ENCODE results near the gene TBC1D21. TPM values are rescaled to one million over a fixed set of nuclear protein-coding genes. Genes with fewer than 3 reads are reported as not detected.

Gene TBC1D21
- total and polyA plus RNA-seq, 5 donors from 2014 or later: not detected

DNA sequence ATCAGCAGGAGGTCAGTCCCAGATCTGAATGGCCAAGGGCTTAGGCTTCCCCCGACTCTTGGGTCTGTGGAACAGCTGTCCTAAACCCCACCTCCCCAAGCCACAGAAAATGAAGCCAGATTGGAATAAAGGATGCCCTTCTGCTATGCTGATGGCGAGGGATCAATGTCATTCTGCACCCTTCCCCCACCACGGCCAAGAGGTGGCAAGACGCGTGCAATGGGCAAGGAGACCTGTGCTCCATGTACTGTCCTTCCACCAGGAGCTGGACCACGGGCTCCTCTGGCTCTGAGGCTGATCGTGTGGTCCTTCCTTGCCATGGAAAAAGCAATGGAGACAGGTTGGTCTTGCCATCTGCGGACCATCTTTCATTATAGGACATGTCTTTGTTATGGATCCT is 32.6 kb upstream of the TBC1D21 start:
- Histone ChIP-seq H3K4me1 (ENCODE audit: control insufficient read depth, insufficient read depth, low read length, poor library complexity, severe bottlenecking) (no peaks in the 10 kb centered on the region), H3K4me3 (ENCODE audit: low read depth, low read length) (no peak overlapping the region), H3K27ac (ENCODE audit: insufficient read depth, low read length, poor library complexity, severe bottlenecking) (no peak overlapping the region), H3K27me3 (ENCODE audit: control insufficient read depth, insufficient read depth, low read length) (peaks cover 3% of the 10 kb centered on the region), H3K9me3 (ENCODE audit: control insufficient read depth in 2 of 2, low read length in 2 of 2) (no peaks in the 10 kb centered on the region), H3K36me3 (ENCODE audit: control insufficient read depth, insufficient read depth, low read length) (no peaks in the 10 kb centered on the region)
- Mint-ChIP-seq H3K27ac (no peak overlapping the region), H3K9me3 (peaks cover 0 to 3% (median 0%) of the 10 kb centered on the region in 7 donors), H3K36me3 (no peaks in the 10 kb centered on the region), H3K4me1 (no peaks in the 10 kb centered on the region), H3K27me3 (peaks cover 17% of the 10 kb centered on the region), H3K4me3 (no peak overlapping the region)
- ATAC-seq (ENCODE audit: low read depth in 2 of 2) (no peak), DNase-seq (no peak)

DNA sequence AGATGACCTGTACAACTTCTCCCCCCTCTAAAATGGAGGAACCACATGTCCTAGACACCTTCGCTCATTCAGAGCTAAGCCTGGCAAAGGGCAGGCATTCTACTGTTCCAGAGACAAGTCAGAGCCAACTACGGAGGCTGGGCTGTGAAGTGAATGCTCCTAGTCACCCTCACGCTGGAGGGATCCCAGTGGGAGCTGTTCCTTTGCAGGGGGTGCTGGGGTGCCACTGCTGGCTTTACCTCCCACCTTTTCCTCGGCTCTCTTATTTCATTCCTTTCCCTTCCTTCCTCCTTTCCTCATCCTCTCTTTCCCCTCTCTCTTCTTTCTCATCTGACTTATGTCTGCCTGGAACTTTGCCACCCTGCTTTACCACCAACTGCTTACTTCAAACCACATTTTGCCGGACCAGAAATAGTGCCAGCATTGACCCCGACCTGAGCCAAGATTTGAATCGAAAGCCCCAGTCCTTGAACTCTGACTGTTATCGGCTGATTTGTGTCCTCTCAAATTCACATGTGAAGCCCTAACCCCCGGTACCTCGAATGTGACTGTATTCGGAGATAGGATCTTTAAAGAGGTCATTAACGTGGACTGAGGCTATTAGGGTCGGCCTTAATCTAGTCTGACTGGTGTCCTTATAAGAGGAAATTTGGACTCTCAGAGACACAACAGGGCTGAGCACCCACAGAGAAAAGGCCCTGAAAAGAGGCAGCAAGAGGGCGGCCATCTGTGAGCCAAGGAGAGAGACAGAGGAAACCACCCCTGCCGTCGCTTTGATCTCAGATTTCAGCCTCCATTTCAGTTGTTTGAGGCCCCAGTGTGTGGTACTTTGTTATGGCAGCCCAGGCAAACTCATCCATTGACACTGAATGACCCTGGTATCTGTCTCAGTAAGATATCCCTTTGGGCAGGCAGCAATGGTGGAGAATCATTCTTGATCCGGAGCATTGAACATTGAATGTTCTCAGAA is 31.3 kb upstream of the TBC1D21 start:
- Histone ChIP-seq H3K27me3 (ENCODE audit: control insufficient read depth, insufficient read depth, low read length) (peaks cover 3% of the 10 kb centered on the region), H3K4me3 (ENCODE audit: low read depth, low read length) (no peak overlapping the region), H3K27ac (ENCODE audit: insufficient read depth, low read length, poor library complexity, severe bottlenecking) (no peak overlapping the region), H3K36me3 (ENCODE audit: control insufficient read depth, insufficient read depth, low read length) (no peaks in the 10 kb centered on the region), H3K4me1 (ENCODE audit: control insufficient read depth, insufficient read depth, low read length, poor library complexity, severe bottlenecking) (no peaks in the 10 kb centered on the region), H3K9me3 (ENCODE audit: control insufficient read depth in 2 of 2, low read length in 2 of 2) (no peaks in the 10 kb centered on the region)
- Mint-ChIP-seq H3K4me1 (no peaks in the 10 kb centered on the region), H3K4me3 (no peak overlapping the region), H3K27ac (no peak overlapping the region), H3K27me3 (peaks cover 16% of the 10 kb centered on the region), H3K36me3 (no peaks in the 10 kb centered on the region), H3K9me3 (peaks cover 0 to 3% (median 0%) of the 10 kb centered on the region in 7 donors)
- no peak for ATAC-seq (ENCODE audit: low read depth in 2 of 2)
- DNase-seq: no peak

DNA sequence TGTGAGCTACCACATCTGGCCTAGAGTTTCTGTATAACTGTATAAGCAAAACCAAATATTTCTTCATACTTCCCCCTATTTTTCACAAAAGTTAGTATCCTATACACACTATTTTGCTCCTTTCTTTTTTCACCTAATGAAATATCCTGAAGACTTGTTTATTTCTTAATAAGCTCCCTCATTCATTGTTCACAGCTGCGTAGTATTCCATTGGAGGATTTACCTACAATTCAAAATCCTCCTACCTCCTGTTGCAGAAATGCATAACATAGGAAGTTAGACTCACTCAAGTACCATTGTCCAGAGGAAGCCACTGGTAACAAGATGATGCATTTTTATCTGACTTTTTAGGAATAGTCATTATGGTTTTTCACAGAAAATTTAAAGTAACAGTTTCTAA is 29.6 kb upstream of the TBC1D21 start:
- Mint-ChIP-seq H3K36me3 (no peaks in the 10 kb centered on the region), H3K27me3 (peaks cover 16% of the 10 kb centered on the region), H3K9me3 (peaks cover 0 to 3% (median 0%) of the 10 kb centered on the region in 7 donors), H3K4me3 (no peak overlapping the region), H3K27ac (no peak overlapping the region), H3K4me1 (no peaks in the 10 kb centered on the region)
- H3K27me3 ChIP-seq (ENCODE audit: control insufficient read depth, insufficient read depth, low read length): peaks cover 3% of the 10 kb centered on the region
- DNase-seq (no peak), ATAC-seq (ENCODE audit: low read depth in 2 of 2) (no peak)
- no peak overlapping the region for H3K4me3 ChIP-seq (ENCODE audit: low read depth, low read length)
- H3K27ac ChIP-seq (ENCODE audit: insufficient read depth, low read length, poor library complexity, severe bottlenecking): no peak overlapping the region
- H3K9me3 ChIP-seq (ENCODE audit: control insufficient read depth in 2 of 2, low read length in 2 of 2): no peaks in the 10 kb centered on the region
- no peaks in the 10 kb centered on the region for H3K36me3 ChIP-seq (ENCODE audit: control insufficient read depth, insufficient read depth, low read length)
- no peaks in the 10 kb centered on the region for H3K4me1 ChIP-seq (ENCODE audit: control insufficient read depth, insufficient read depth, low read length, poor library complexity, severe bottlenecking)

DNA sequence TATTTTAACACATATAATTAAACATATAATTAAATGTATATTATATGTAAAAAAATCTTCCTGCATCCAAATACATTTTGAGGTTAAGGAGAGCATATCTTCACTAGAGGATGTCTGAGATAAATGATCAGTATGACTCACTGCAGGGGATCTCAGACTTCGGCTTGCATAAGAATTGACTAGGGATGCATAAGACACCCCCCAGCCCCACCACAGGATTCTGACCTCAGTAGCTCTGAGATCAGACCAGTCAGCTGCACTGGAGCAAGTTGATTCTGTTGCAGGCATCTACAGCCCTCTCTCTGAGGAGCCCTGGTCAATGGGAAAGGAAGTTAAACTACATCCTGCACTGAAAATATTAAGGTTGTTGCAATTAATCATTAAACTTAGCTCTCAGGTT is 29.0 kb upstream of the TBC1D21 start:
- Mint-ChIP-seq H3K36me3 (no peaks in the 10 kb centered on the region), H3K4me1 (no peaks in the 10 kb centered on the region), H3K4me3 (no peak overlapping the region), H3K27me3 (peaks cover 11% of the 10 kb centered on the region), H3K27ac (no peak overlapping the region), H3K9me3 (peaks cover 0 to 3% (median 0%) of the 10 kb centered on the region in 7 donors)
- Histone ChIP-seq H3K9me3 (ENCODE audit: control insufficient read depth in 2 of 2, low read length in 2 of 2) (no peaks in the 10 kb centered on the region), H3K4me3 (ENCODE audit: low read depth, low read length) (no peak overlapping the region), H3K36me3 (ENCODE audit: control insufficient read depth, insufficient read depth, low read length) (no peaks in the 10 kb centered on the region), H3K4me1 (ENCODE audit: control insufficient read depth, insufficient read depth, low read length, poor library complexity, severe bottlenecking) (no peaks in the 10 kb centered on the region), H3K27me3 (ENCODE audit: control insufficient read depth, insufficient read depth, low read length) (peaks cover 3% of the 10 kb centered on the region), H3K27ac (ENCODE audit: insufficient read depth, low read length, poor library complexity, severe bottlenecking) (no peak overlapping the region)
- DNase-seq: no peak
- no peak for ATAC-seq (ENCODE audit: low read depth in 2 of 2)

DNA sequence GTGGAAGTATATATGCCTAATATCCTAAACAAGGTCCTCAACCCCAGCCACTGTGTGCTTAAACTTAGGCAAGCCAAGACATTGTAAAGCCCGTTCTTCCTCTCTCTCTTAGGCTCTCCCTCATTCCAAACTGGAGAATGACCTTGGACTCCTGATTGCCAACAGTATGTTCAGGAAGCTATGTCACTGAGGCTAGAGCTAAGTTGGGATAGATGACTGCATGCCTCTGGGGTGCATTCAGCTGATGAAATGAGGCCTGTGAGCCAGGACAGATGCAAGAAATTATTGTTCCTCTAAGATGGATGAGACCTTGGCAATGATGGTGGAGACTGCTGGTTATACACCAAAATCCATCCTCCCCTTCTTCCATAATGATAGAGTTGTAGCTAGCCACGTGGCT is 27.9 kb upstream of the TBC1D21 start:
- Mint-ChIP-seq H3K36me3 (no peaks in the 10 kb centered on the region), H3K27ac (no peak overlapping the region), H3K27me3 (peaks cover 19% of the 10 kb centered on the region), H3K4me3 (no peak overlapping the region), H3K9me3 (peaks cover 0 to 3% (median 0%) of the 10 kb centered on the region in 7 donors), H3K4me1 (no peaks in the 10 kb centered on the region)
- Histone ChIP-seq H3K36me3 (ENCODE audit: control insufficient read depth, insufficient read depth, low read length) (no peaks in the 10 kb centered on the region), H3K27ac (ENCODE audit: insufficient read depth, low read length, poor library complexity, severe bottlenecking) (no peak overlapping the region), H3K4me1 (ENCODE audit: control insufficient read depth, insufficient read depth, low read length, poor library complexity, severe bottlenecking) (no peaks in the 10 kb centered on the region), H3K27me3 (ENCODE audit: control insufficient read depth, insufficient read depth, low read length) (peaks cover 3% of the 10 kb centered on the region), H3K9me3 (ENCODE audit: control insufficient read depth in 2 of 2, low read length in 2 of 2) (no peaks in the 10 kb centered on the region), H3K4me3 (ENCODE audit: low read depth, low read length) (no peak overlapping the region)
- no peak for DNase-seq
- ATAC-seq (ENCODE audit: low read depth in 2 of 2): no peak

DNA sequence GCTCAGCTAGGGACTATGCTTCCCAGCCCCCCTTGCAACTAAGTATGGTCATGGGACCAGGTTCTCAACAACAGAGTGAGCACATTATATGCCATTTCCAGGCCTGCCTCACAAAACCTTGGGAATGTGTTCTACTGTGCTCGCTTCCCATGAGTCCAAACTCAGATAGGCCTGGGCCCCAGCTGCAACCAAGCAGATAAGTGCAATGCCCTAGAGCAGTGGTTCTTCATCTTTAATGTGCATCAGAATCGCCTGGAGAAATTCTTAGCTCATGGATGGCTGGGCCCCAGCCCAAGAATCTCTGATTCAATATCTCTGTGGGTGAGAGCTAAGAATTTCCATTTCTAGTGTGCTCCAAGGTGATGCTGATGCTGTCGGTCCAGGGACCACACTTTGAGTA is 27.5 kb upstream of the TBC1D21 start:
- Histone ChIP-seq H3K9me3 (ENCODE audit: control insufficient read depth in 2 of 2, low read length in 2 of 2) (no peaks in the 10 kb centered on the region), H3K4me1 (ENCODE audit: control insufficient read depth, insufficient read depth, low read length, poor library complexity, severe bottlenecking) (no peaks in the 10 kb centered on the region), H3K27me3 (ENCODE audit: control insufficient read depth, insufficient read depth, low read length) (peaks cover 2% of the 10 kb centered on the region), H3K27ac (ENCODE audit: insufficient read depth, low read length, poor library complexity, severe bottlenecking) (no peak overlapping the region), H3K4me3 (ENCODE audit: low read depth, low read length) (no peak overlapping the region), H3K36me3 (ENCODE audit: control insufficient read depth, insufficient read depth, low read length) (no peaks in the 10 kb centered on the region)
- Mint-ChIP-seq H3K4me3 (no peak overlapping the region), H3K27me3 (peaks cover 23% of the 10 kb centered on the region), H3K36me3 (no peaks in the 10 kb centered on the region), H3K4me1 (no peaks in the 10 kb centered on the region), H3K27ac (no peak overlapping the region), H3K9me3 (peaks cover 0 to 4% (median 0%) of the 10 kb centered on the region in 7 donors)
- ATAC-seq (ENCODE audit: low read depth in 2 of 2): no peak
- DNase-seq: no peak

DNA sequence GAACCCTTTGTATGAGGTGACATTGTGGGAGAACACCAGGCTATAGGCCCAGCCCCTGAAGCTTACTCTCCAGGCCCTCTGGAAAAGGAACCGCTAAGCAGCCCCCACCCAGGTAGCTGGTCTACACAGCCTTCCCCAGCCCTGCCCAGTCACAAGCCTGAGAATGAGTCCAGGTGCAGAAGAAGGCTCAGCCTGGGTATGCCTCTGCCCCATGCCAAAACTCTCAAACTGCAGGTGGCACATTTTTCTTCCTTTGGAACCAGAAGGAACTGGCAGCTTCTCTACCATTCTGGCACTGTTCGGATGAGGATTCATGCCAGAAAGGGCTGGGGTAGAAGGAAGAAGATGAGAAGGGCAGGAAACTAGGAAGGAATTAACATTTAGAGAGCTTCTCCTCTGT is 23.7 kb upstream of the TBC1D21 start:
- Histone ChIP-seq H3K27ac (ENCODE audit: insufficient read depth, low read length, poor library complexity, severe bottlenecking) (no peak overlapping the region), H3K4me1 (ENCODE audit: control insufficient read depth, insufficient read depth, low read length, poor library complexity, severe bottlenecking) (no peaks in the 10 kb centered on the region), H3K27me3 (ENCODE audit: control insufficient read depth, insufficient read depth, low read length) (no peaks in the 10 kb centered on the region), H3K9me3 (ENCODE audit: control insufficient read depth in 2 of 2, low read length in 2 of 2) (no peaks in the 10 kb centered on the region), H3K4me3 (ENCODE audit: low read depth, low read length) (no peak overlapping the region), H3K36me3 (ENCODE audit: control insufficient read depth, insufficient read depth, low read length) (no peaks in the 10 kb centered on the region)
- Mint-ChIP-seq H3K4me3 (no peak overlapping the region), H3K4me1 (no peaks in the 10 kb centered on the region), H3K27ac (no peak overlapping the region), H3K9me3 (peaks cover 0 to 14% (median 0%) of the 10 kb centered on the region in 7 donors), H3K36me3 (no peaks in the 10 kb centered on the region), H3K27me3 (peaks cover 28% of the 10 kb centered on the region)
- no peak for ATAC-seq (ENCODE audit: low read depth in 2 of 2)
- DNase-seq: no peak

DNA sequence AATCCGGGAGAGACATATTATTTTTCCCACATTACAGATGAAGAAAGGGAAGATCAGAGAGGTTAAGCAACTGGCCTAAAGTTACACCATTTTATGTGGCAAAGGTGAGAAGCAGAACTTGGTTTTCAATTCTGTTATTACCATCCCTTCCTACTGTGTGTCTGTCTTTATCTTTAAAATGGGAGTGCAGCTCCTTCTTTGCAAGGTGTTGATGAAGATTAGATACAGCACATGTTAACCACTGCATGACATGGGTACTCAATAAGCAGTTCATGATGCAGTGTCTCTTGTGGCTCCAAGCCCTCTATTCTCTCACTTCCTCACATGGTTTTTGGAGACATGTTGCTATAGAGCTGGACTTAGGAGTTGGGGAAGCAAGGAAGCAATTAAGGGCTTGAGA is 23.1 kb upstream of the TBC1D21 start:
- Histone ChIP-seq H3K4me1 (ENCODE audit: control insufficient read depth, insufficient read depth, low read length, poor library complexity, severe bottlenecking) (no peaks in the 10 kb centered on the region), H3K27me3 (ENCODE audit: control insufficient read depth, insufficient read depth, low read length) (no peaks in the 10 kb centered on the region), H3K36me3 (ENCODE audit: control insufficient read depth, insufficient read depth, low read length) (no peaks in the 10 kb centered on the region), H3K27ac (ENCODE audit: insufficient read depth, low read length, poor library complexity, severe bottlenecking) (no peak overlapping the region), H3K9me3 (ENCODE audit: control insufficient read depth in 2 of 2, low read length in 2 of 2) (no peaks in the 10 kb centered on the region), H3K4me3 (ENCODE audit: low read depth, low read length) (no peak overlapping the region)
- no peak overlapping the region for H3K4me3 Mint-ChIP-seq
- H3K27ac Mint-ChIP-seq: no peak overlapping the region
- H3K4me1 Mint-ChIP-seq: no peaks in the 10 kb centered on the region
- no peak for DNase-seq
- no peaks in the 10 kb centered on the region for H3K36me3 Mint-ChIP-seq
- no peak for ATAC-seq (ENCODE audit: low read depth in 2 of 2)
- peaks cover 0 to 14% (median 0%) of the 10 kb centered on the region in 7 donors for H3K9me3 Mint-ChIP-seq
- H3K27me3 Mint-ChIP-seq: peaks cover 33% of the 10 kb centered on the region

All from CD4-positive, CD25-positive, alpha-beta regulatory T cell (primary cell).